SJCRH30 (cell line): ENCODE measurements around the gene CACNA1C. TPM values are rescaled to one million over a fixed set of nuclear protein-coding genes. Genes with fewer than 3 reads are reported as not detected.

Experiments used
- DNase-seq, 2 experiments: peaks; one replicate each; pipeline ENCODE4 v3.0.0-alpha.2; 2015 to 2020
- H3K27ac ChIP-seq: fragments of 250-450 bp; sonication (Bioruptor Pico); 2 replicates; pipeline ENCODE4 v1.5.1; 2020; ENCODE audit warnings: mild to moderate bottlenecking, moderate library complexity
- H3K27me3 ChIP-seq: fragments of 250-450 bp; sonication (Bioruptor Pico); 2 replicates; pipeline ENCODE4 v1.5.1; 2020; ENCODE audit warnings: mild to moderate bottlenecking, moderate library complexity
- H3K36me3 ChIP-seq: fragments of 250-450 bp; sonication (Bioruptor Pico); 2 replicates; pipeline ENCODE4 v1.5.1; 2020; ENCODE audit warnings: mild to moderate bottlenecking, moderate library complexity
- H3K4me1 ChIP-seq: fragments of 250-450 bp; sonication (Bioruptor Pico); 2 replicates; pipeline ENCODE4 v1.5.1; 2020; ENCODE audit warnings: mild to moderate bottlenecking, moderate library complexity
- H3K4me3 ChIP-seq: fragments of 250-450 bp; sonication (Bioruptor Pico); 2 replicates; pipeline ENCODE4 v1.5.1; 2020; ENCODE audit warnings: mild to moderate bottlenecking, moderate library complexity
- H3K9me3 ChIP-seq: fragments of 250-450 bp; sonication (Bioruptor Pico); replicated peaks from 2 replicates; pipeline ENCODE4 v1.5.1; 2020; ENCODE audit warnings: mild to moderate bottlenecking, moderate library complexity
- total RNA-seq: library from RNA; depleted of rRNA; stranded (reverse); fragments of >200 nt; shearing (Covaris generic); gene quantifications from 2 replicates; pipeline ENCODE4 v1.2.3, GENCODE V29; 2014; rRNA removed

CACNA1C gene
- total RNA-seq: not detected in 2 replicates

GRCh38 chr12:2052826-2053678 lies at the start of gene CACNA1C:
CACNA1C (plus strand) TSS chr12:2052987; CDS start chr12:2053563, 576 bp downstream.
- no peaks in the 10 kb centered on the region for H3K4me1 ChIP-seq
- no peak within 1 kb of the TSS for H3K27ac ChIP-seq
- H3K4me3 ChIP-seq: peak within 1 kb of the TSS; percentile 36
- peaks cover 16% of the 10 kb centered on the region; the same call in 1 of the 2 replicates for H3K27me3 ChIP-seq
- no peaks in the 10 kb centered on the region for H3K9me3 ChIP-seq
- DNase-seq: peak; percentile 18 to 24
- H3K36me3 ChIP-seq: no peaks in the 10 kb centered on the region

- H3K27ac ChIP-seq: peak overlapping the region; percentile 83
- no peak for DNase-seq
- no peaks in the 10 kb centered on the region for H3K36me3 ChIP-seq
- H3K27me3 ChIP-seq: no peaks in the 10 kb centered on the region
- peaks cover 6% of the 10 kb centered on the region; the same call in 1 of the 2 replicates for H3K4me1 ChIP-seq
- no peaks in the 10 kb centered on the region; the same call in 1 of the 2 replicates for H3K9me3 ChIP-seq
- peak overlapping the region; percentile 93 for H3K4me3 ChIP-seq
Observed at GRCh38 chr12:2003676-2004112, 49.1 kb upstream of the CACNA1C start.

GRCh38 chr12:2004113-2004929 lies 48.5 kb upstream of the CACNA1C start, which contains the start of gene DCP1B:
DCP1B (minus strand) TSS chr12:2004457; CDS start chr12:2004431, 26 bp downstream.
- peak within 1 kb of the TSS; percentile 93 for H3K4me3 ChIP-seq
- H3K4me1 ChIP-seq: peaks cover 6% of the 10 kb centered on the region; the same call in 1 of the 2 replicates
- H3K9me3 ChIP-seq: no peaks in the 10 kb centered on the region; the same call in 1 of the 2 replicates
- peak; percentile 98 to 99 for DNase-seq
- H3K36me3 ChIP-seq: no peaks in the 10 kb centered on the region
- peak within 1 kb of the TSS; percentile 83 for H3K27ac ChIP-seq
- no peaks in the 10 kb centered on the region for H3K27me3 ChIP-seq

GRCh38 chr12:2008677-2009076 lies 44.1 kb upstream of the CACNA1C start:
- Histone ChIP-seq H3K27ac (no peak overlapping the region), H3K4me1 (no peaks in the 10 kb centered on the region), H3K9me3 (no peaks in the 10 kb centered on the region; the same call in 1 of the 2 replicates), H3K27me3 (no peaks in the 10 kb centered on the region; the same call in 1 of the 2 replicates), H3K36me3 (no peaks in the 10 kb centered on the region), H3K4me3 (no peak overlapping the region)
- DNase-seq: no peak

GRCh38 chr12:2009623-2010022 lies 43.2 kb upstream of the CACNA1C start:
- no peak overlapping the region for H3K4me3 ChIP-seq
- H3K4me1 ChIP-seq: no peaks in the 10 kb centered on the region
- no peaks in the 10 kb centered on the region for H3K36me3 ChIP-seq
- DNase-seq: peak in 1 of 2 experiments; percentile 6
- no peaks in the 10 kb centered on the region; the same call in 1 of the 2 replicates for H3K9me3 ChIP-seq
- H3K27me3 ChIP-seq: no peaks in the 10 kb centered on the region; the same call in 1 of the 2 replicates
- no peak overlapping the region for H3K27ac ChIP-seq

- H3K27ac ChIP-seq: no peak overlapping the region
- no peaks in the 10 kb centered on the region for H3K4me1 ChIP-seq
- no peaks in the 10 kb centered on the region for H3K9me3 ChIP-seq
- no peak for DNase-seq
- no peak overlapping the region for H3K4me3 ChIP-seq
- no peaks in the 10 kb centered on the region for H3K36me3 ChIP-seq
- peaks cover 3% of the 10 kb centered on the region; the same call in 1 of the 2 replicates for H3K27me3 ChIP-seq
Observed at GRCh38 chr12:2011643-2012607, 40.9 kb upstream of the CACNA1C start.

- no peaks in the 10 kb centered on the region for H3K9me3 ChIP-seq
- no peak for DNase-seq
- H3K36me3 ChIP-seq: no peaks in the 10 kb centered on the region
- H3K27ac ChIP-seq: no peak overlapping the region
- H3K4me1 ChIP-seq: no peaks in the 10 kb centered on the region
- peaks cover 5% of the 10 kb centered on the region; the same call in 1 of the 2 replicates for H3K27me3 ChIP-seq
- no peak overlapping the region for H3K4me3 ChIP-seq
Observed at GRCh38 chr12:2013086-2013485, 39.7 kb upstream of the CACNA1C start.

- Histone ChIP-seq H3K4me3 (no peak overlapping the region), H3K27ac (no peak overlapping the region)
Observed at GRCh38 chr12:2013527-2014223, 39.1 kb upstream of the CACNA1C start.

GRCh38 chr12:2014231-2014630 lies 38.6 kb upstream of the CACNA1C start:
- no peak for DNase-seq
- Histone ChIP-seq H3K4me1 (no peaks in the 10 kb centered on the region), H3K27me3 (peaks cover 5% of the 10 kb centered on the region; the same call in 1 of the 2 replicates), H3K36me3 (no peaks in the 10 kb centered on the region), H3K4me3 (no peak overlapping the region), H3K9me3 (no peaks in the 10 kb centered on the region), H3K27ac (no peak overlapping the region)

More at GRCh38 chr12:2013527-2014223, 39.1 kb upstream of the CACNA1C start:
- H3K36me3 ChIP-seq: no peaks in the 10 kb centered on the region
- no peaks in the 10 kb centered on the region for H3K4me1 ChIP-seq
- no peak for DNase-seq
- H3K9me3 ChIP-seq: no peaks in the 10 kb centered on the region
- peaks cover 5% of the 10 kb centered on the region; the same call in 1 of the 2 replicates for H3K27me3 ChIP-seq

GRCh38 chr12:2016862-2017545 lies 35.8 kb upstream of the CACNA1C start:
- Histone ChIP-seq H3K9me3 (no peaks in the 10 kb centered on the region), H3K4me1 (no peaks in the 10 kb centered on the region), H3K36me3 (no peaks in the 10 kb centered on the region), H3K27me3 (peaks cover 5% of the 10 kb centered on the region; the same call in 1 of the 2 replicates), H3K27ac (no peak overlapping the region), H3K4me3 (no peak overlapping the region)
- no peak for DNase-seq

- peak; percentile 28 to 47 for DNase-seq
- H3K27ac ChIP-seq: no peak overlapping the region
Observed at GRCh38 chr12:2017546-2018337, 35.0 kb upstream of the CACNA1C start.

GRCh38 chr12:2018391-2018790 lies 34.4 kb upstream of the CACNA1C start:
- Histone ChIP-seq H3K9me3 (no peaks in the 10 kb centered on the region), H3K4me1 (no peaks in the 10 kb centered on the region), H3K4me3 (no peak overlapping the region), H3K27me3 (peaks cover 7% of the 10 kb centered on the region; the same call in 1 of the 2 replicates), H3K36me3 (no peaks in the 10 kb centered on the region), H3K27ac (no peak overlapping the region)
- no peak for DNase-seq

More at GRCh38 chr12:2017546-2018337, 35.0 kb upstream of the CACNA1C start:
- Histone ChIP-seq H3K9me3 (no peaks in the 10 kb centered on the region), H3K4me1 (no peaks in the 10 kb centered on the region), H3K4me3 (no peak overlapping the region), H3K27me3 (peaks cover 5% of the 10 kb centered on the region; the same call in 1 of the 2 replicates), H3K36me3 (no peaks in the 10 kb centered on the region)
